Skeletal muscle cell (primary cell): ENCODE measurements around the gene PPP1R3G.

ENCODE experiments used
- DNase-seq: peaks from one replicate; pipeline ENCODE4 v3.0.0-alpha.2; 2010; ENCODE audit warnings: low read depth
- H3K4me3 ChIP-seq: 2 replicates; pipeline ENCODE4 v1.5.1; 2011; ENCODE audit warnings: low read depth, mild to moderate bottlenecking, control low read depth, low read length, moderate library complexity

Gene PPP1R3G

GRCh38 chr6:5132731-5133130 is 47.6 kb downstream of the PPP1R3G start:
- DNase-seq, result peak; percentile 86
- no peak overlapping the region for H3K4me3 ChIP-seq

- no peak overlapping the region for H3K4me3 ChIP-seq
- DNase-seq, result no peak
Observed at GRCh38 chr6:5133943-5134342, 48.8 kb downstream of the PPP1R3G start.

GRCh38 chr6:5135788-5136376 is 50.7 kb downstream of the PPP1R3G start:
- DNase-seq, result no peak
- H3K4me3 ChIP-seq, result no peak overlapping the region

- DNase-seq, result no peak
- H3K4me3 ChIP-seq, result no peak overlapping the region
Observed at GRCh38 chr6:5136851-5137250, 51.7 kb downstream of the PPP1R3G start.
